Measurements from ENCODE around the gene GPC3. TPM values are rescaled to one million over a fixed set of nuclear protein-coding genes. Genes with fewer than 3 reads are reported as not detected.

The GPC3 gene
- total and polyA plus RNA-seq, 7 donors, result 0.43 to 2.3 (median 1.4) TPM

- 79 to 97% (median 96%) methylated on average over 4 of the region's 4 CpGs for WGBS, 3 donors
- TF ChIP-seq CTCF (IDR thresholded peaks at IDR 0.05), result no peak
- DNase-seq (no peak), ATAC-seq (no peak)
- H3K9me3 ChIP-seq, result no peaks in the 10 kb centered on the region
- no peaks in the 10 kb centered on the region for H3K4me1 ChIP-seq
- H3K36me3 ChIP-seq (ENCODE audit: insufficient read depth in 1 of 2, low read depth in 1 of 2), result no peaks in the 10 kb centered on the region
- intact Hi-C loops (cut with DNase I), result no loop called here
- peaks cover 0 to 14% (median 0%) of the 10 kb centered on the region in 3 donors for H3K27me3 ChIP-seq (ENCODE audit: insufficient read depth in 3 of 3, low read length in 2 of 3)
- H3K4me3 ChIP-seq, result no peak overlapping the region
- H3K27ac ChIP-seq, result no peak overlapping the region
Observed at GRCh38 chrX:133601116-133601515, 384.3 kb downstream of the GPC3 start.

DNA sequence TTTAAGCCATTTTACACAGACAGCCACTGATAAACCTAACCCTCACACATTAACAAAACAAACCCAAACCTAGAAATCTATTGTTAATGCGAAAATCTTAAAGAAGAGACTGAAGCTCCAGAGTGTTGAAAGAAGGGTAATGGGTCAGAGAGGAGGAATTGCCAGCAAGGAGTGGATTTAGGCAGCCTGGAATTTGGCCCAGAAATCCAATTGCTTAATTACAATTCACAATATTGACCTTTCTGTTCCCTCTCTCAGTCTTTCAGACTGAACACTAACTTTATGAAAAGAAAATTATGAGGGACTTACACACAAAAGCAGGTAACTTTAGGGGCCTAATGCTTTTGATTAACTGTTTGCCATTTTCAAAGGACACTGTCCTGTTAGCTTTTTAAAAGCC lies 384.9 kb downstream of the GPC3 start:
- ATAC-seq, result no peak
- 73 to 100% (median 95%) methylated on average over 1 of the region's 1 CpG for WGBS, 3 donors
- intact Hi-C loops (cut with DNase I), result no loop called here
- H3K4me1 ChIP-seq, result no peaks in the 10 kb centered on the region
- H3K36me3 ChIP-seq (ENCODE audit: insufficient read depth in 1 of 2, low read depth in 1 of 2), result no peaks in the 10 kb centered on the region
- no peaks in the 10 kb centered on the region for H3K9me3 ChIP-seq
- no peak overlapping the region for H3K27ac ChIP-seq
- DNase-seq, result no peak
- H3K27me3 ChIP-seq (ENCODE audit: insufficient read depth in 3 of 3, low read length in 2 of 3), result peaks cover 0 to 10% (median 0%) of the 10 kb centered on the region in 3 donors
- no peak overlapping the region for H3K4me3 ChIP-seq
- no peak for TF ChIP-seq CTCF (IDR thresholded peaks at IDR 0.05)

GRCh38 chrX:133598601-133599335 lies 386.6 kb downstream of the GPC3 start:
- WGBS, 3 donors, result 34 to 48% (median 45%) methylated on average over 2 of the region's 2 CpGs
- Histone ChIP-seq H3K36me3 (ENCODE audit: insufficient read depth in 1 of 2, low read depth in 1 of 2) (no peaks in the 10 kb centered on the region), H3K27ac (no peak overlapping the region), H3K4me1 (no peaks in the 10 kb centered on the region), H3K27me3 (ENCODE audit: insufficient read depth in 3 of 3, low read length in 2 of 3) (peaks cover 0 to 6% (median 0%) of the 10 kb centered on the region in 3 donors), H3K4me3 (no peak overlapping the region), H3K9me3 (no peaks in the 10 kb centered on the region)
- intact Hi-C loops (cut with DNase I), result no loop called here
- no peak for ATAC-seq
- no peak for TF ChIP-seq CTCF (IDR thresholded peaks at IDR 0.05)
- no peak for DNase-seq

DNA sequence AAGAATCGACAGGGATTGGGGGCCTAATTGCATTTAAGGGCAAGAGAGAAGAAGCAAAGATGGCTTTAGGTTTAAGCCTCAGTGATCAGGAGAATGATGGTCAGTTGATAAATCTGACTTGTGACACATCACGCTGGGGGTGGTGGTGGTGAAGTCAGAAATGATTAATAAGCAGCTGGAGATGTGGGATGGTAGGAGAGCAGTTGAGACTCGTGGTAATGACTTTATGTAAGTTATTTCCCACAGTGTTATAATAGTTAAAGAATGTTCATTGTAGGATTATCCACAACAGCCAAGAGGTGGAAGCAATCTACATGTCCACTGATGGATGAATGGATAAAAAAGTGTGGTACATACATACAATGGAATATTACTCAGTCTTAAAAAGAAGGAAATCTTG lies 391.2 kb downstream of the GPC3 start:
- Histone ChIP-seq H3K4me3 (no peak overlapping the region), H3K36me3 (ENCODE audit: insufficient read depth in 1 of 2, low read depth in 1 of 2) (no peaks in the 10 kb centered on the region), H3K27me3 (ENCODE audit: insufficient read depth in 3 of 3, low read length in 2 of 3) (no peaks in the 10 kb centered on the region), H3K9me3 (no peaks in the 10 kb centered on the region), H3K4me1 (no peaks in the 10 kb centered on the region), H3K27ac (no peak overlapping the region)
- ATAC-seq (no peak), DNase-seq (no peak)
- 75 to 91% (median 89%) methylated on average over 3 of the region's 3 CpGs for WGBS, 3 donors
- TF ChIP-seq CTCF (IDR thresholded peaks at IDR 0.05), result no peak
- intact Hi-C loops (cut with DNase I), result no loop called here

GRCh38 chrX:133593531-133593930 lies 391.9 kb downstream of the GPC3 start:
- no peak overlapping the region for H3K4me3 ChIP-seq
- no peak overlapping the region for H3K27ac ChIP-seq
- WGBS, 3 donors, result 93 to 100% (median 98%) methylated on average over 5 of the region's 5 CpGs
- no peak for DNase-seq
- no peaks in the 10 kb centered on the region for H3K36me3 ChIP-seq (ENCODE audit: insufficient read depth in 1 of 2, low read depth in 1 of 2)
- ATAC-seq, result no peak
- H3K9me3 ChIP-seq, result no peaks in the 10 kb centered on the region
- TF ChIP-seq CTCF (IDR thresholded peaks at IDR 0.05), result no peak
- intact Hi-C loops (cut with DNase I), result no loop called here
- no peaks in the 10 kb centered on the region for H3K27me3 ChIP-seq (ENCODE audit: insufficient read depth in 3 of 3, low read length in 2 of 3)
- H3K4me1 ChIP-seq, result no peaks in the 10 kb centered on the region
